ENCODE measurements around the gene SERPINA12. TPM values are rescaled to one million over a fixed set of nuclear protein-coding genes. Genes with fewer than 3 reads are reported as not detected.

The SERPINA12 gene
- polyA plus RNA-seq, 1 donor from 2014 or later, result not detected

GRCh38 chr14:94505206-94505605 lies 4.1 kb downstream of the SERPINA12 start:
- no peaks in the 10 kb centered on the region for H3F3A ChIP-seq (ENCODE audit: insufficient read depth, low read length, poor library complexity, severe bottlenecking)
- no peaks in the 10 kb centered on the region for H3K9me2 ChIP-seq (ENCODE audit: insufficient read depth, low read length)
- no peak overlapping the region for H3K9ac ChIP-seq (ENCODE audit: low read length)
- no peaks in the 10 kb centered on the region for H3K36me3 ChIP-seq (ENCODE audit: insufficient read depth, low read length)
- no peaks in the 10 kb centered on the region for H4K20me1 ChIP-seq (ENCODE audit: insufficient read depth)
- no peak overlapping the region for H3K4me3 ChIP-seq (ENCODE audit: low read length)
- H3K4me2 ChIP-seq (ENCODE audit: low read length), result no peak overlapping the region
- H3K79me2 ChIP-seq (replicated peaks; ENCODE audit: insufficient read depth, low read length), result no peaks in the 10 kb centered on the region
- no peaks in the 10 kb centered on the region for H3K27me3 ChIP-seq (ENCODE audit: insufficient read depth, low read depth, low read length)
- H2AFZ ChIP-seq (ENCODE audit: low read depth, low read length), result no peak overlapping the region
- TF ChIP-seq POLR2AphosphoS5 (IDR thresholded peaks at IDR 0.05) (no peak), EZH2 (IDR thresholded peaks at IDR 0.05; ENCODE audit: borderline replicate concordance, insufficient read depth, low read length, poor library complexity, severe bottlenecking) (no peak), SMC3 (conservative IDR thresholded peaks at IDR 0.05; ENCODE audit: poor library complexity) (no peak), RAD21 (conservative IDR thresholded peaks at IDR 0.05) (no peak), MXI1 (conservative IDR thresholded peaks at IDR 0.05; ENCODE audit: poor library complexity, severe bottlenecking) (no peak), TAF1 (IDR thresholded peaks at IDR 0.05; ENCODE audit: low read depth) (no peak), EP300 (conservative IDR thresholded peaks at IDR 0.05; ENCODE audit: poor library complexity, severe bottlenecking) (no peak), CTCF (IDR thresholded peaks at IDR 0.05; ENCODE audit: poor library complexity, severe bottlenecking) (no peak), REST (IDR thresholded peaks at IDR 0.05; ENCODE audit: borderline replicate concordance) (no peak)
- H3K27ac ChIP-seq (ENCODE audit: low read length), result no peak overlapping the region
- H3K9me3 ChIP-seq (ENCODE audit: low read length), result no peaks in the 10 kb centered on the region

GRCh38 chr14:94501588-94502516 lies 7.4 kb downstream of the SERPINA12 start:
- H4K20me1 ChIP-seq (ENCODE audit: insufficient read depth), result no peaks in the 10 kb centered on the region
- H3K4me2 ChIP-seq (ENCODE audit: low read length), result no peak overlapping the region
- H2AFZ ChIP-seq (ENCODE audit: low read depth, low read length), result no peak overlapping the region
- no peak overlapping the region for H3K9ac ChIP-seq (ENCODE audit: low read length)
- H3K36me3 ChIP-seq (ENCODE audit: insufficient read depth, low read length), result no peaks in the 10 kb centered on the region
- no peaks in the 10 kb centered on the region for H3K9me2 ChIP-seq (ENCODE audit: insufficient read depth, low read length)
- no peak overlapping the region for H3K4me3 ChIP-seq (ENCODE audit: low read length)
- no peaks in the 10 kb centered on the region for H3K27me3 ChIP-seq (ENCODE audit: insufficient read depth, low read depth, low read length)
- H3K9me3 ChIP-seq (ENCODE audit: low read length), result no peaks in the 10 kb centered on the region
- no peaks in the 10 kb centered on the region for H3K79me2 ChIP-seq (replicated peaks; ENCODE audit: insufficient read depth, low read length)
- no peak for TF ChIP-seq TAF1 (IDR thresholded peaks at IDR 0.05; ENCODE audit: low read depth)
- TF ChIP-seq REST (IDR thresholded peaks at IDR 0.05; ENCODE audit: borderline replicate concordance), result no peak
- TF ChIP-seq MXI1 (conservative IDR thresholded peaks at IDR 0.05; ENCODE audit: poor library complexity, severe bottlenecking), result no peak
- TF ChIP-seq SMC3 (conservative IDR thresholded peaks at IDR 0.05; ENCODE audit: poor library complexity), result no peak
- H3F3A ChIP-seq (ENCODE audit: insufficient read depth, low read length, poor library complexity, severe bottlenecking), result no peaks in the 10 kb centered on the region
- no peak overlapping the region for H3K27ac ChIP-seq (ENCODE audit: low read length)

Measured in neural cell (in vitro differentiated cells).